GM12878 (cell line): Measurements from ENCODE around the gene TECR.

Experiments
- CREB1 ChIP-seq: IDR thresholded peaks from 2 replicates; pipeline ENCODE4 v1.6.1; 2012; ENCODE audit warnings: low read depth, mild to moderate bottlenecking, inconsistent platforms
- EZH2 ChIP-seq: IDR thresholded peaks from 2 replicates; pipeline ENCODE4 v1.6.1; 2012; ENCODE audit warnings: low read depth, mild to moderate bottlenecking, control low read depth, inconsistent platforms, low read length, borderline replicate concordance; ENCODE audit not compliant: control insufficient read depth
- POLR2AphosphoS5 ChIP-seq: IDR thresholded peaks from 2 replicates; pipeline ENCODE4 v1.6.1; 2011; ENCODE audit warnings: mild to moderate bottlenecking, low read length, inconsistent platforms

- TF ChIP-seq EZH2, result no peak
- TF ChIP-seq POLR2AphosphoS5, result no peak
- TF ChIP-seq CREB1, result no peak
Measured at GRCh38 chr19:14545716-14546082, 16.3 kb downstream of the TECR start.
